SU-DHL-6 (cell line): ENCODE data around the gene E4F1.

Experiments used
- H2AFZ ChIP-seq: fragments of 200-600 bp; sonication (generic); 2 replicates; pipeline ENCODE4 v1.6.1; 2014; ENCODE audit warnings: low read depth, mild to moderate bottlenecking, moderate library complexity, mixed read lengths, antibody characterized with exemption, low read length; ENCODE audit not compliant: severe bottlenecking
- H3F3A ChIP-seq: fragments of 200-600 bp; shearing (Covaris generic); 2 replicates; pipeline ENCODE4 v1.6.0; 2016; ENCODE audit warnings: antibody characterized with exemption, mild to moderate bottlenecking; ENCODE audit not compliant: insufficient read depth
- H3K27ac ChIP-seq: fragments of 200-600 bp; sonication (generic); 2 replicates; pipeline ENCODE4 v1.5.1; 2016; ENCODE audit warnings: low read depth, mild to moderate bottlenecking, low read length, moderate library complexity, mixed read lengths
- H3K27me3 ChIP-seq: fragments of 200-600 bp; sonication (generic), shearing (Covaris generic); 2 replicates; pipeline ENCODE4 v1.6.0; 2014; ENCODE audit warnings: mild to moderate bottlenecking, low read length
- H3K36me3 ChIP-seq: fragments of 200-600 bp; sonication (generic); 2 replicates; pipeline ENCODE4 v1.6.1; 2014; ENCODE audit warnings: mild to moderate bottlenecking, low read length, mixed read lengths
- H3K4me2 ChIP-seq: fragments of 300-600, 200-600 bp; shearing (Covaris generic), sonication (generic); 2 replicates; pipeline ENCODE4 v1.6.0; 2014; ENCODE audit warnings: low read length, low read depth, mild to moderate bottlenecking; ENCODE audit not compliant: poor library complexity, severe bottlenecking
- H3K4me3 ChIP-seq: fragments of 200-600 bp; sonication (generic); 2 replicates; pipeline ENCODE4 v1.5.1; 2014; ENCODE audit warnings: antibody characterized with exemption, low read length, mild to moderate bottlenecking, mixed read lengths; ENCODE audit not compliant: insufficient read depth, poor library complexity, severe bottlenecking
- H3K79me2 ChIP-seq: fragments of 200-600 bp; sonication (generic); 2 replicates; pipeline ENCODE4 v1.6.1; 2014; ENCODE audit warnings: mild to moderate bottlenecking, low read length, moderate library complexity; ENCODE audit not compliant: insufficient read depth
- H3K9ac ChIP-seq: fragments of 200-600 bp; sonication (generic); 2 replicates; pipeline ENCODE4 v1.7.0; 2014; ENCODE audit warnings: mild to moderate bottlenecking, low read length
- H3K9me2 ChIP-seq: fragments of 200-600 bp; sonication (generic); replicated peaks from 2 replicates; pipeline ENCODE4 v1.6.1; 2014; ENCODE audit warnings: low read length; ENCODE audit not compliant: insufficient read depth
- H3K9me3 ChIP-seq: fragments of 200-600 bp; sonication (generic); 2 replicates; pipeline ENCODE4 v1.6.1; 2014; ENCODE audit warnings: low read length, mixed read lengths; ENCODE audit not compliant: insufficient read depth
- H4K20me1 ChIP-seq: fragments of 200-600 bp; sonication (generic); 2 replicates; pipeline ENCODE4 v1.6.1; 2014; ENCODE audit warnings: low read depth, mild to moderate bottlenecking, antibody characterized with exemption, low read length, moderate library complexity, mixed read lengths
- CTCF ChIP-seq: fragments of 200-600 bp; sonication (generic); IDR thresholded peaks from one replicate; pipeline ENCODE4 v1.5.1; 2017; ENCODE audit warnings: antibody characterized with exemption, mild to moderate bottlenecking, low read length, moderate library complexity; ENCODE audit not compliant: insufficient read depth, poor library complexity, severe bottlenecking
- EZH2phosphoT487 ChIP-seq: fragments of 200-600 bp; sonication (generic), shearing (Covaris generic); conservative IDR thresholded peaks from 2 replicates; pipeline ENCODE4 v1.6.1; 2018; ENCODE audit warnings: mild to moderate bottlenecking, antibody characterized with exemption, low read length, moderate library complexity, mixed read lengths

E4F1 gene

GRCh38 chr16:2280461-2280860, 57.1 kb downstream of the E4F1 start:
- Histone ChIP-seq H3K79me2 (no peaks in the 10 kb centered on the region), H3K27me3 (no peaks in the 10 kb centered on the region), H3K4me3 (no peak overlapping the region), H3K27ac (no peak overlapping the region), H3F3A (no peaks in the 10 kb centered on the region), H4K20me1 (no peaks in the 10 kb centered on the region), H2AFZ (no peak overlapping the region), H3K9me3 (no peaks in the 10 kb centered on the region), H3K36me3 (no peaks in the 10 kb centered on the region), H3K9me2 (no peaks in the 10 kb centered on the region), H3K9ac (no peak overlapping the region), H3K4me2 (no peak overlapping the region)
- TF ChIP-seq EZH2phosphoT487 (no peak), CTCF (no peak)

DNA sequence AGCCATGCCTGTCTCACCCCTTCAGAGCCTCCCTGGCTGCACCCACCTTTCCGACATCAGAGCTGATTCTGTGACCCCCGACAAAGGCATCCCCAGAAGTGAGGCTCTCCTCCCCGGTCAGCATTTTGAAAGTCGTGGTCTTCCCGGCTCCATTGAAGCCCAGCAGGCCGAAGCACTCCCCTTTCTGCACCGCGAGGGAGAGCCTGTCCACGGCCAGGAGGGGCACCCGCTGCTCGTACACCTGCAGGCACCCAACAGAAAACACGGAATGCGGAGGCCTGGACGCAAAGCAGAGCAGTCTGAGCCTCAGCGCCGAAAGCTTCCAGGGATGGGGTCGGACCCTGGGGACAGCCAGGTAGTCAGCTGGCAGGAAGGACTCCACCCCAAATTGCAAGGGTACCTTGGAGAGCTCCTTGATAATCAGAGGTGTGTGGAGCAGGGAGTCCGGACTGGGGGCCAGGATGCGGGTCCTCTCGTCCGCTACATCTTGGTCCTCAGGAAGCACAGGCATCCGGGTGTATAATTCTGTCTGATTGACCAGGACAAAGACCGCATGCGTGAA, 57.7 kb downstream of the E4F1 start:
- Histone ChIP-seq H3K9ac (no peak overlapping the region), H3K27me3 (no peaks in the 10 kb centered on the region), H3K27ac (no peak overlapping the region), H3K4me2 (no peak overlapping the region), H3K36me3 (no peaks in the 10 kb centered on the region), H3K9me2 (no peaks in the 10 kb centered on the region), H2AFZ (no peak overlapping the region), H3K79me2 (no peaks in the 10 kb centered on the region), H3F3A (no peaks in the 10 kb centered on the region), H3K9me3 (no peaks in the 10 kb centered on the region), H4K20me1 (no peaks in the 10 kb centered on the region), H3K4me3 (no peak overlapping the region)
- no peak for TF ChIP-seq EZH2phosphoT487
- TF ChIP-seq CTCF = no peak

DNA sequence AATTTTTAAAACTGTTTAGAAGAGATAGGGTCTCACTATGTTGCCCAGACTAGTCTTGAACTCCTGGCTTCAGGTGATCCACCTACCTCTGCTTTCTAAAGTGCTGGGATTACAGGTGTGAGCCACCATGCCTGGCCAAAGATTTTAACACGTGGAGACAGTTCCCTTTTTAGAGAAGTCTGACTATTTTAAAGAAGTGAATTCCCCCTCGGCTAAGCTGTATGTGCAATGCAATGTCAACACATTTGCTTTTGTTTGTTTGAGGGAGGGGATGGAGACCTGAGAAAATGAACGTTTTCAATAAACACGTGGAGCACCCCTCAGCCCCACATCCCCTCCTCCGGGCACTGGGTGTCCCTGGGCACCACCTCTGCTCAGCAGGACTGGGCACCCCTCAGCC, 58.9 kb downstream of the E4F1 start:
- Histone ChIP-seq H3F3A (no peaks in the 10 kb centered on the region), H3K27ac (no peak overlapping the region), H3K4me3 (no peak overlapping the region), H3K9me3 (no peaks in the 10 kb centered on the region), H4K20me1 (no peaks in the 10 kb centered on the region), H3K79me2 (no peaks in the 10 kb centered on the region), H3K27me3 (no peaks in the 10 kb centered on the region), H3K9ac (no peak overlapping the region), H3K9me2 (no peaks in the 10 kb centered on the region), H3K36me3 (no peaks in the 10 kb centered on the region), H3K4me2 (no peak overlapping the region), H2AFZ (no peak overlapping the region)
- TF ChIP-seq EZH2phosphoT487 = no peak
- TF ChIP-seq CTCF = no peak
